Right atrium auricular region (tissue), 2 donors: ENCODE results near the gene MGMT. TPM values are rescaled to one million over a fixed set of nuclear protein-coding genes. Genes with fewer than 3 reads are reported as not detected.
A peak's percentile ranks its signal among the peaks of the same experiment; 100 is the strongest.

Experiments
- DNase-seq: peaks from one replicate; pipeline ENCODE4 v3.0.0-alpha.2; 2019; ENCODE audit warnings: low spot score
- H3K27ac ChIP-seq, 2 donors: fragments of 200-600 bp; sonication (generic); 1 replicate in 1 of 2; 2 replicates in 1 of 2; pipeline ENCODE4 v1.5.1; 2016 to 2019
- H3K27me3 ChIP-seq, 2 donors: fragments of 200-600 bp; sonication (generic); one replicate each; pipeline versions ENCODE4 v1.5.1 to v1.6.0; 2017 to 2019
- H3K36me3 ChIP-seq: fragments of 200-600 bp; sonication (generic); one replicate; pipeline ENCODE4 v1.5.1; 2016
- H3K4me1 ChIP-seq, 2 donors: fragments of 200-600 bp; sonication (generic); one replicate each; pipeline versions ENCODE4 v1.5.1 to v1.6.0; 2017 to 2019
- H3K4me3 ChIP-seq, 2 donors: fragments of 200-600 bp; sonication (generic); 1 replicate in 1 of 2; 2 replicates in 1 of 2; pipeline ENCODE4 v1.5.1; 2017 to 2019; ENCODE audit warnings: mild to moderate bottlenecking in 1 of 2, moderate library complexity in 1 of 2
- H3K9me3 ChIP-seq, 2 donors: fragments of 200-600 bp; sonication (generic); one replicate each; pipeline ENCODE4 v1.5.1; 2019
- CTCF ChIP-seq, 2 donors: fragments of 200-600 bp; sonication (generic); IDR thresholded peaks; one replicate each; pipeline ENCODE4 v1.5.1; 2019; ENCODE audit warnings: antibody characterized with exemption in 2 of 2
- total RNA-seq, 2 donors: library from RNA; depleted of rRNA; stranded (reverse); fragments of >200 nt; gene quantifications; one replicate each; pipeline ENCODE4 v1.1.0, GENCODE V29; 2016

Gene MGMT
- total RNA-seq, 2 donors from 2014 or later = 18.2 to 19.2 TPM

GRCh38 chr10:129766611-129767550 lies 299.8 kb downstream of the MGMT start:
- H3K27me3 ChIP-seq = no peaks in the 10 kb centered on the region
- DNase-seq = peak; percentile 50
- TF ChIP-seq CTCF (IDR thresholded peaks at IDR 0.05) = no peak
- H3K36me3 ChIP-seq = no peaks in the 10 kb centered on the region
- H3K4me3 ChIP-seq = no peak overlapping the region
- H3K27ac ChIP-seq = no peak overlapping the region
- H3K9me3 ChIP-seq = no peaks in the 10 kb centered on the region
- no peaks in the 10 kb centered on the region for H3K4me1 ChIP-seq

GRCh38 chr10:129767751-129768150 lies 300.7 kb downstream of the MGMT start:
- no peak overlapping the region for H3K4me3 ChIP-seq
- no peak for TF ChIP-seq CTCF (IDR thresholded peaks at IDR 0.05)
- no peaks in the 10 kb centered on the region for H3K4me1 ChIP-seq
- H3K9me3 ChIP-seq = no peaks in the 10 kb centered on the region
- peak; percentile 23 for DNase-seq
- H3K27me3 ChIP-seq = no peaks in the 10 kb centered on the region
- H3K27ac ChIP-seq = no peak overlapping the region
- H3K36me3 ChIP-seq = no peaks in the 10 kb centered on the region

- H3K36me3 ChIP-seq = no peaks in the 10 kb centered on the region
- H3K9me3 ChIP-seq = no peaks in the 10 kb centered on the region
- peak; percentile 49 for DNase-seq
- H3K27ac ChIP-seq = no peak overlapping the region
- H3K4me1 ChIP-seq = no peaks in the 10 kb centered on the region
- TF ChIP-seq CTCF (IDR thresholded peaks at IDR 0.05) = no peak
- no peaks in the 10 kb centered on the region for H3K27me3 ChIP-seq
- H3K4me3 ChIP-seq = no peak overlapping the region
These were observed 301.7 kb downstream of the MGMT start for GRCh38 chr10:129768437-129769355.

GRCh38 chr10:129769381-129770116 lies 302.5 kb downstream of the MGMT start:
- Histone ChIP-seq H3K4me3 (no peak overlapping the region), H3K27ac (no peak overlapping the region), H3K27me3 (no peaks in the 10 kb centered on the region), H3K36me3 (no peaks in the 10 kb centered on the region), H3K9me3 (no peaks in the 10 kb centered on the region), H3K4me1 (no peaks in the 10 kb centered on the region)
- DNase-seq = peak; percentile 50
- no peak for TF ChIP-seq CTCF (IDR thresholded peaks at IDR 0.05)

GRCh38 chr10:129770286-129770685 lies 303.2 kb downstream of the MGMT start:
- Histone ChIP-seq H3K27me3 (no peaks in the 10 kb centered on the region), H3K36me3 (no peaks in the 10 kb centered on the region), H3K4me3 (no peak overlapping the region), H3K4me1 (no peaks in the 10 kb centered on the region), H3K9me3 (no peaks in the 10 kb centered on the region), H3K27ac (no peak overlapping the region)
- DNase-seq = peak; percentile 55
- no peak for TF ChIP-seq CTCF (IDR thresholded peaks at IDR 0.05)
